MCF 10A (cell line): ENCODE results near the gene ABHD12. TPM values are rescaled to one million over a fixed set of nuclear protein-coding genes. Genes with fewer than 3 reads are reported as not detected.

Experiments used
- BruUV-seq: library from RNA; stranded (reverse); fragments of 400-500 nt; replicated peaks from 2 replicates; lab custom pipeline; 2021; lab: Mats Ljungman, UMichigan
- CTCF ChIA-PET: fragments of 300-600 bp; sonication (Branson Sonifier 250); formaldehyde crosslinking; extraction: SDS; loops from one replicate; lab custom pipeline; 2021; ENCODE audit warnings: antibody characterized with exemption, inconsistent platforms; lab: Yijun Ruan, JAX
- POLR2A ChIA-PET: fragments of 300-600, 350-650 bp; sonication (Branson Sonifier 250); formaldehyde crosslinking; extraction: SDS; loops from one replicate; lab custom pipeline; 2020; ENCODE audit warnings: antibody characterized with exemption, inconsistent platforms; lab: Yijun Ruan, JAX
- DNase-seq: peaks from one replicate; pipeline ENCODE4 v3.0.0-alpha.2; 2018; ENCODE audit not compliant: unreplicated experiment
- H3K27ac Mint-ChIP-seq: one replicate; pipeline ENCODE4 v1.8.0; 2022; ENCODE audit warnings: mild to moderate bottlenecking, low read depth, mixed read lengths; ENCODE audit not compliant: unreplicated experiment
- H3K27me3 Mint-ChIP-seq: one replicate; pipeline ENCODE4 v1.8.0; 2022; ENCODE audit warnings: mixed read lengths; ENCODE audit not compliant: insufficient read depth, unreplicated experiment
- H3K36me3 Mint-ChIP-seq: one replicate; pipeline ENCODE4 v1.8.0; 2022; ENCODE audit warnings: mild to moderate bottlenecking, moderate library complexity, mixed read lengths; ENCODE audit not compliant: insufficient read depth, unreplicated experiment
- H3K4me1 Mint-ChIP-seq: one replicate; pipeline ENCODE4 v1.8.0; 2022; ENCODE audit warnings: mixed read lengths; ENCODE audit not compliant: insufficient read depth, unreplicated experiment
- H3K4me3 Mint-ChIP-seq: one replicate; pipeline ENCODE4 v1.8.0; 2022; ENCODE audit warnings: mild to moderate bottlenecking, moderate library complexity, mixed read lengths; ENCODE audit not compliant: unreplicated experiment
- H3K9me3 Mint-ChIP-seq: one replicate; pipeline ENCODE4 v1.8.0; 2022; ENCODE audit warnings: mixed read lengths; ENCODE audit not compliant: unreplicated experiment
- CTCF ChIP-seq: fragments of 200-600 bp; IDR thresholded peaks from one replicate; pipeline ENCODE4 v1.8.0; 2022; ENCODE audit warnings: antibody characterized with exemption, mild to moderate bottlenecking; ENCODE audit not compliant: unreplicated experiment
- intact Hi-C: fragments of 100-400 bp; cut with micrococcal nuclease; formaldehyde crosslinking; loops from 2 replicates; pipeline ENCODE4 v1.14.1; 2022
- total RNA-seq: library from RNA; stranded (reverse); gene quantifications from 2 replicates; pipeline ENCODE4 v1.2.3, GENCODE V29; 2022

The ABHD12 gene
- total RNA-seq, 1 experiment from 2014 or later, result 18.6 TPM

DNA sequence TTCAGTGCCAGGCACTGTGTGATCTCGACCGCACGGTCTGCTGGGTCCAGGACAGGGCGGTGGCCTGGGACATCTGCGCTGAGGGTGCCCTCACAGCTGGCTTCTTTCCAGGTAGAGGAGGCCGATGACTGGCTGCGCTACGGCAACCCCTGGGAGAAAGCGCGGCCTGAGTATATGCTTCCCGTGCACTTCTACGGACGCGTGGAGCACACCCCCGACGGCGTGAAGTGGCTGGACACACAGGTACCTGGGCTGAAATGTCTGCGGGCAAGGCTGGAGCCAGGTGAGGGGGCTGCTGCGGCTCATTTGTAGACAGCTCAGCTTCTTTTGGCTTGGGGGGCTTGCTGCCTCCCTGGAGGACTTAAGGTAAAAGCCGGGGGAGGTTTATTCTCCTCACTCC, 116.2 kb downstream of the ABHD12 start:
- peaks cover 100% of the 10 kb centered on the region for H3K36me3 Mint-ChIP-seq
- no TSS peak for BruUV-seq
- intact Hi-C loops, result no loop called here
- H3K27me3 Mint-ChIP-seq, result no peaks in the 10 kb centered on the region
- ChIA-PET CTCF (interaction anchor here (0.6 to 0.9 kb wide), 3 partner anchors 19 to 124 kb away, joined by 3 read pairs; no protein-coding TSS in a partner anchor), POLR2A (interaction anchor here (0.7 to 1.3 kb wide), 2 partner anchors 10 to 39 kb away, joined by 3 to 5 read pairs; no protein-coding TSS in a partner anchor)
- H3K4me3 Mint-ChIP-seq, result no peak overlapping the region
- H3K27ac Mint-ChIP-seq, result no peak overlapping the region
- H3K4me1 Mint-ChIP-seq, result peaks cover 6% of the 10 kb centered on the region
- no peak for TF ChIP-seq CTCF
- no peaks in the 10 kb centered on the region for H3K9me3 Mint-ChIP-seq
- DNase-seq, result no peak

GRCh38 chr20:25273541-25274358, 116.9 kb downstream of the ABHD12 start:
- Mint-ChIP-seq H3K27ac (no peak overlapping the region), H3K27me3 (no peaks in the 10 kb centered on the region), H3K4me1 (peaks cover 6% of the 10 kb centered on the region), H3K4me3 (no peak overlapping the region), H3K9me3 (no peaks in the 10 kb centered on the region), H3K36me3 (peaks cover 100% of the 10 kb centered on the region)
- DNase-seq, result no peak
- intact Hi-C loops, result no loop called here
- no TSS peak for BruUV-seq
- CTCF ChIA-PET, result interaction anchor here (0.6 to 1.5 kb wide), 2 partner anchors 19 to 50 kb away, joined by 3 to 4 read pairs; no protein-coding TSS in a partner anchor
- no peak for TF ChIP-seq CTCF
- POLR2A ChIA-PET, result interaction anchor here (0.7 to 1.3 kb wide), 3 partner anchors 10 to 39 kb away, joined by 3 to 5 read pairs (median 3); no protein-coding TSS in a partner anchor

DNA sequence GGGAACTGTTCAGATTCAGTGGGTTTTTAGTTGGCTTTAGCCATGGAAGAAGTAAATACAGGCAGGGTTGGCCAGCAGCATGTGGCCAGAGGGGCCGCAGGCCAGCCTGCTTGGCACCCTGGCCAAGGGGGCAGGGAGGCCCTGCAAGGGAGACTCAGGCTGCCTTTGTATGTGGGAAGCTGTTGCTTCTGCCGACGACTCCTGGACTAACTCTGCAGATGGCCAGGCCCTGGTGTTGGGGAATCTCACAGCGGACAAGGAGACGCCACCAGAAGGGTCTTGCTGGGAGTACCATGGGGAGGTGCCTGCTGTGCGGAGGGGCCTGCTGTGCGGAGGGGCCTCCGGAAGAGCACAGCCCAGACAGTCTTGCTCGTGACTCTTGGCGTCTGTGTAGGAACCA, 117.6 kb downstream of the ABHD12 start:
- CTCF ChIA-PET, result interaction anchor here (0.8 to 1.5 kb wide), 3 partner anchors 9 to 255 kb away, joined by 3 to 5 read pairs (median 4); no protein-coding TSS in a partner anchor
- no peaks in the 10 kb centered on the region for H3K9me3 Mint-ChIP-seq
- POLR2A ChIA-PET, result interaction anchor here (1.3 to 1.7 kb wide), 2 partner anchors 9 to 26 kb away, joined by 5 read pairs; no protein-coding TSS in a partner anchor
- no peak for TF ChIP-seq CTCF
- H3K27me3 Mint-ChIP-seq, result no peaks in the 10 kb centered on the region
- peaks cover 98% of the 10 kb centered on the region for H3K36me3 Mint-ChIP-seq
- no peak overlapping the region for H3K4me3 Mint-ChIP-seq
- intact Hi-C loops, result no loop called here
- no peak overlapping the region for H3K27ac Mint-ChIP-seq
- DNase-seq, result no peak
- peaks cover 6% of the 10 kb centered on the region for H3K4me1 Mint-ChIP-seq
- BruUV-seq, result no TSS peak
